Esophagus squamous epithelium (tissue), 4 donors: ENCODE data around the gene CAPN2.

ENCODE experiments used
- POLR2A ChIP-seq, 4 donors: fragments of 450-650 bp; IDR thresholded peaks; one replicate each; pipeline ENCODE4 v1.6.1; 2017; ENCODE audit warnings: antibody characterized with exemption in 4 of 4, mild to moderate bottlenecking in 4 of 4, moderate library complexity in 3 of 4
- TF ChIP-seq, protein P1 (sequence below), 6 experiments: fragments of 450-650 bp in 4 of 6; fragments of 200-600 bp in 2 of 6; sonication (generic) in 2 of 6; IDR thresholded peaks; one replicate each; pipeline ENCODE4 v1.5.1; 2016 to 2019; ENCODE audit warnings: antibody characterized with exemption in 6 of 6, mild to moderate bottlenecking in 4 of 6, moderate library complexity in 4 of 6

DNA sequence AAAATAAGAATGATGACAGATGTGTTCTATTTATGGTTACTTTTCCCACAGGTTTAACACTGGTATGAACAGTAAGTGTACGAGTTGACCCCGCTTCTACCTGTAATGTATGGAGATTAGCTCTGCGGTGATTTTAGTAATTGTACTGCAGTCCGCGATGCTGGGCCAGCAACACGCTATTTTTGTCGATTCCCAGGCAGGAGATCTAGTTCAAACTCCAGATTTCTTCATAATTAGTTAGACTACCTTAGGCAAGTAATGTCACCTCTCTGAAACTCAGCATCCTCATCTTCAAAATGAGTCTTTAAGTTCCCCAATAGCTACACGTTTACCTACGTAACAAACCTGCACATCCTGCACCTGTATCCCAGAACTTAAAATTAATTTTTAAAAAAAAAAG is 111.9 kb downstream of the CAPN2 start:
- TF ChIP-seq POLR2A (IDR thresholded peaks at IDR 0.05): no peak
- TF ChIP-seq, protein P1, sequence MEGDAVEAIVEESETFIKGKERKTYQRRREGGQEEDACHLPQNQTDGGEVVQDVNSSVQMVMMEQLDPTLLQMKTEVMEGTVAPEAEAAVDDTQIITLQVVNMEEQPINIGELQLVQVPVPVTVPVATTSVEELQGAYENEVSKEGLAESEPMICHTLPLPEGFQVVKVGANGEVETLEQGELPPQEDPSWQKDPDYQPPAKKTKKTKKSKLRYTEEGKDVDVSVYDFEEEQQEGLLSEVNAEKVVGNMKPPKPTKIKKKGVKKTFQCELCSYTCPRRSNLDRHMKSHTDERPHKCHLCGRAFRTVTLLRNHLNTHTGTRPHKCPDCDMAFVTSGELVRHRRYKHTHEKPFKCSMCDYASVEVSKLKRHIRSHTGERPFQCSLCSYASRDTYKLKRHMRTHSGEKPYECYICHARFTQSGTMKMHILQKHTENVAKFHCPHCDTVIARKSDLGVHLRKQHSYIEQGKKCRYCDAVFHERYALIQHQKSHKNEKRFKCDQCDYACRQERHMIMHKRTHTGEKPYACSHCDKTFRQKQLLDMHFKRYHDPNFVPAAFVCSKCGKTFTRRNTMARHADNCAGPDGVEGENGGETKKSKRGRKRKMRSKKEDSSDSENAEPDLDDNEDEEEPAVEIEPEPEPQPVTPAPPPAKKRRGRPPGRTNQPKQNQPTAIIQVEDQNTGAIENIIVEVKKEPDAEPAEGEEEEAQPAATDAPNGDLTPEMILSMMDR (IDR thresholded peaks at IDR 0.05): no peak
